PC-3 (cell line): ENCODE data around the gene DKK3. TPM values are rescaled to one million over a fixed set of nuclear protein-coding genes. Genes with fewer than 3 reads are reported as not detected.
A peak's percentile ranks its signal among the peaks of the same experiment; 100 is the strongest.

Experiments
- ATAC-seq: fragments of 200-7000 bp; cut with Tn5 transposase; 2 replicates; pipeline ENCODE4 v1.9.1; 2020; ENCODE audit warnings: mild to moderate bottlenecking, moderate library complexity
- BruUV-seq: library from RNA; stranded (reverse); fragments of 400-500 nt; replicated peaks from 2 replicates; lab custom pipeline; 2021; lab: Mats Ljungman, UMichigan
- CTCF ChIA-PET: fragments of 300-600 bp; sonication (Branson Sonifier 250); formaldehyde crosslinking; loops from one replicate; lab custom pipeline; 2022; ENCODE audit warnings: antibody characterized with exemption; lab: Charles Lee
- POLR2A ChIA-PET: fragments of 300-600 bp; sonication (Branson Sonifier 250); formaldehyde crosslinking; loops from one replicate; lab custom pipeline; 2022; ENCODE audit warnings: antibody characterized with exemption; ENCODE audit not compliant: unreplicated experiment; lab: Charles Lee
- DNase-seq: peaks from one replicate; pipeline ENCODE4 v3.0.0-alpha.2; 2015
- H2AFZ ChIP-seq: fragments of 300-600 bp; sonication (generic); 2 replicates; pipeline ENCODE4 v1.6.0; 2016; ENCODE audit warnings: antibody characterized with exemption, low read length
- H3F3A ChIP-seq: fragments of 300-600 bp; sonication (generic); one replicate; pipeline ENCODE4 v1.6.0; 2017; ENCODE audit warnings: antibody characterized with exemption, low read length, control low read depth, mild to moderate bottlenecking; ENCODE audit not compliant: unreplicated experiment
- H3K27ac ChIP-seq: fragments of 300-600 bp; sonication (generic); 2 replicates; pipeline ENCODE4 v1.5.1; 2016; ENCODE audit warnings: mild to moderate bottlenecking, low read length
- H3K27me3 ChIP-seq: fragments of 300-600 bp; sonication (generic); 2 replicates; pipeline ENCODE4 v1.6.1; 2016; ENCODE audit warnings: low read length, mixed read lengths
- H3K36me3 ChIP-seq: fragments of 300-600 bp; sonication (generic); 2 replicates; pipeline ENCODE4 v1.6.1; 2016; ENCODE audit warnings: low read depth, mixed run types, low read length, mixed read lengths
- H3K4me1 ChIP-seq: fragments of 300-600 bp; sonication (generic); 2 replicates; pipeline ENCODE4 v1.5.1; 2016; ENCODE audit warnings: low read length; ENCODE audit not compliant: insufficient read depth
- H3K4me2 ChIP-seq: fragments of 300-600 bp; sonication (generic); 2 replicates; pipeline ENCODE4 v1.6.0; 2016; ENCODE audit warnings: low read length
- H3K4me3 ChIP-seq: fragments of 300-600 bp; sonication (generic); 2 replicates; pipeline ENCODE4 v1.5.1; 2016; ENCODE audit warnings: mild to moderate bottlenecking, low read length, mixed read lengths
- H3K79me2 ChIP-seq: fragments of 300-600 bp; sonication (generic); 2 replicates; pipeline ENCODE4 v1.6.1; 2017; ENCODE audit warnings: low read length, mixed read lengths
- H3K9ac ChIP-seq: fragments of 300-600 bp; sonication (generic); 2 replicates; pipeline ENCODE4 v1.6.0; 2016; ENCODE audit warnings: mild to moderate bottlenecking, low read length
- H3K9me2 ChIP-seq: fragments of 300-600 bp; sonication (generic); replicated peaks from 2 replicates; pipeline ENCODE4 v1.6.1; 2016; ENCODE audit warnings: mixed run types, low read length, mixed read lengths
- H3K9me3 ChIP-seq: fragments of 300-600 bp; sonication (generic); 2 replicates; pipeline ENCODE4 v1.6.1; 2016; ENCODE audit warnings: low read length, mixed read lengths
- H4K20me1 ChIP-seq: fragments of 300-600 bp; sonication (generic); 2 replicates; pipeline ENCODE4 v1.6.1; 2016; ENCODE audit warnings: low read length, mixed read lengths
- CTCF ChIP-seq: fragments of 300-600 bp; sonication (generic); conservative IDR thresholded peaks from 2 replicates; pipeline ENCODE4 v1.5.1; 2017; ENCODE audit warnings: antibody characterized with exemption, low read depth, mild to moderate bottlenecking, low read length
- EZH2 ChIP-seq: fragments of 300-600 bp; sonication (generic); IDR thresholded peaks from one replicate; pipeline ENCODE4 v1.6.1; 2017; ENCODE audit warnings: antibody characterized with exemption, mild to moderate bottlenecking, low read length; ENCODE audit not compliant: unreplicated experiment
- EZH2phosphoT487 ChIP-seq: fragments of 300-600 bp; sonication (generic); IDR thresholded peaks from 2 replicates; pipeline ENCODE4 v1.6.1; 2018; ENCODE audit warnings: mild to moderate bottlenecking, antibody characterized with exemption, low read length, borderline replicate concordance
- intact Hi-C: fragments of 100-400 bp; cut with micrococcal nuclease; formaldehyde crosslinking; loops from 2 replicates; pipeline ENCODE4 v1.9.0; 2023
- total RNA-seq: library from RNA; depleted of rRNA; stranded (reverse); fragments of >200 nt; gene quantifications from 2 replicates; pipeline ENCODE4 v1.2.3, GENCODE V29; 2014

The DKK3 gene
- total RNA-seq, 1 experiment from 2014 or later, result 0.07 TPM

DNA sequence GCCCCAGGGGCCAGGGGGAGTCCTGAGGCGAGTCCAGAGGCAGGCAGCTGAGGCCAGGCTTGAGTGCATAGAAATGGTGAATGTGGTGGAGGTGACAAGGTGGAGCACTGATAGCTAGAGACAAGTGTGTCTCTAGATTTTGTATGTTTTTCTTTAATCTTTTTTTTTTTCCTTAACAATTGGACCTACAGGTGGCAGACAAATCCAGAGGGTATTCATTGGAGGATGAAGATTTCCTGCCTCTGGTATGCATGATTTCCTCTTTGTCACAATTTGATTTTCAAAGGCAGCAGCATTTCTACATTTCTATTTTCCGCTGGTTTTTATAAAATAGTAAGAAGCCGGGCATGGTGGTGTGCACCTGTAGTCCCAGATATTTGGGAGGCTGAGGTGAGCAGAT is 47.7 kb upstream of the DKK3 start:
- no TSS peak for BruUV-seq
- no peaks in the 10 kb centered on the region for H3K79me2 ChIP-seq
- H2AFZ ChIP-seq, result no peak overlapping the region
- H3F3A ChIP-seq, result no peaks in the 10 kb centered on the region
- H3K36me3 ChIP-seq, result no peaks in the 10 kb centered on the region
- no peak overlapping the region for H3K27ac ChIP-seq
- no peak for TF ChIP-seq EZH2phosphoT487
- TF ChIP-seq CTCF, result peak; percentile 41; the same call in 1 of the 2 replicates
- no peak overlapping the region for H3K9ac ChIP-seq
- H3K4me2 ChIP-seq, result no peak overlapping the region
- ChIA-PET POLR2A (no interaction called here), CTCF (interaction anchor here (0.6 to 1.0 kb wide), 2 partner anchors 10 to 30 kb away, joined by 3 read pairs; no protein-coding TSS in a partner anchor)
- DNase-seq (no peak), ATAC-seq (no peak)
- H3K9me3 ChIP-seq, result no peaks in the 10 kb centered on the region
- intact Hi-C loops, result loop anchor here (1.0 kb wide), 2 partner anchors 46 to 180 kb away; no protein-coding TSS in a partner anchor
- H4K20me1 ChIP-seq, result no peaks in the 10 kb centered on the region
- H3K4me3 ChIP-seq, result no peak overlapping the region
- H3K9me2 ChIP-seq, result no peaks in the 10 kb centered on the region
- H3K27me3 ChIP-seq, result no peaks in the 10 kb centered on the region
- no peaks in the 10 kb centered on the region for H3K4me1 ChIP-seq

DNA sequence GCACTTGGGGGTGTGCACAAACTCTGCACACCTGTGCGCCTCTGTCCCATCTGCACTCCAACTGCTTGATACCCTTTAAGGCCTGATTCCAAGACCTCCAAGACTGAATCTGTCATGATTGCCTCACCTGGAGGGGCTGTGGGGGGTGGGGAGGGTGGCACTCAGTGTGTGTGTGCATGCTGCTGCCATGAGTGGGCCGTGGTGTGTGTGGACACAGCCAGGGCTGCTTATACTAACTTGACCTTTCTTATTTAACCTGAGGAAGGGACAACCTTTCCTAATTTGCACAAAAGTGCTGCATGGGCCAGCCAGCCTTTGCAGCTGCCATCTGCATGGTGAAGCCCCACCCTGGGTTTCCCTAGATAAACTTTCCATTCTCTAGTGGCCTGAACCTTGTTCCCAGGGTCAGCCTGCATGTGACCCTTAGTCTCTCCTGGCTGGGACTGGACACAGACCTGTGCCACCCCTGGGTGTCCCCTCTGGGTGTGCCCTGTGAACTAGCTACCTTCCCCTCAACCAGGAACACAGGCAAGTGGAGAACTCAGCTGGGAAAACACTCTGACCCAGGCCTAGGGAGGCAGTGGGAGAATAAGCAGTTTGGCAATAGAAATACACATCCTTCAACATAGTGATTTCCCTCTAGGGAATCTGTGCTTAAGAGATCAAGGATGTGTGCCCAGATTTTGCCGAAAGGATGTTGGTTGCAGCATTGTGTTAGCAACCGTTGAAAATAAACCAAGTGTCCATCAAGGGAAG is 45.4 kb upstream of the DKK3 start:
- no peak overlapping the region for H3K9ac ChIP-seq
- H2AFZ ChIP-seq, result no peak overlapping the region
- no peaks in the 10 kb centered on the region for H3K9me2 ChIP-seq
- no peaks in the 10 kb centered on the region for H4K20me1 ChIP-seq
- H3K4me2 ChIP-seq, result no peak overlapping the region
- H3K9me3 ChIP-seq, result no peaks in the 10 kb centered on the region
- DNase-seq, result no peak
- H3K79me2 ChIP-seq, result no peaks in the 10 kb centered on the region
- no peaks in the 10 kb centered on the region for H3K36me3 ChIP-seq
- ChIA-PET CTCF (interaction anchor here (1.0 kb wide), 1 partner anchor 233 kb away, joined by 7 read pairs; no protein-coding TSS in a partner anchor), POLR2A (no interaction called here)
- no peaks in the 10 kb centered on the region for H3F3A ChIP-seq
- H3K4me1 ChIP-seq, result peaks cover 11% of the 10 kb centered on the region; the same call in 1 of the 2 replicates
- no peak overlapping the region for H3K27ac ChIP-seq
- H3K27me3 ChIP-seq, result no peaks in the 10 kb centered on the region
- intact Hi-C loops, result no loop called here
- no peak for TF ChIP-seq EZH2phosphoT487
- no peak for TF ChIP-seq EZH2
- TF ChIP-seq CTCF, result no peak
- BruUV-seq, result no TSS peak
- no peak for ATAC-seq
- H3K4me3 ChIP-seq, result no peak overlapping the region
